HL-60/S4 (cell line): Measurements from ENCODE around the gene KIF23.
"Not testable (repeated sequence)": the region's sequence is repeated elsewhere in the genome, so short reads cannot be mapped to it uniquely, and the experiment has no call there.

ENCODE experiments used
- in situ Hi-C: fragments of 300-500 bp; cut with MboI; formaldehyde crosslinking; loops from 2 replicates; pipeline ENCODE4 v1.14.3; 2022; ENCODE audit warnings: low sequenced_read_pairs

KIF23 gene

GRCh38 chr15:69413822-69414700 lies at the start of gene KIF23:
Gene KIF23 (plus strand): TSS chr15:69414349. CDS start chr15:69414466, 117 bp downstream.
- in situ Hi-C loops: no loop called here

DNA sequence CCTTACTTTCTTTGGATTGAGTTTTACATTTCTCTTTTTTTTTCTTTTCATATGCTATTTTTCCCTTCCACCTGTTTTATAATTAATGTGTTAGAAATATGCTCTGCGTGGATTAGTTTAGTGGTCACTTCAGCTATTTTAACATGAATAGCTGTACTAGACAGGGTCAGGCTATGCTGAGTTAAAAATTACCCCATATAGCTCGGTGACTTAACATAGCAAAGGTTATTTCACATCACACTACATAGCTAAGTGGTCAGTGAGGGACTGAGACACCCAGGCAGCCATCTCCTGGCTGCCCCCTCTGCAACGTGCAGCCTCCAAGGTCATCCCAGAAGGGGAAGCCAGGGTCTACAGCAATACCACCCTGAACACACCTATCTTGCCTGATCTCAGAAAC lies 46.9 kb upstream of the KIF23 start:
- in situ Hi-C loops: no loop called here

DNA sequence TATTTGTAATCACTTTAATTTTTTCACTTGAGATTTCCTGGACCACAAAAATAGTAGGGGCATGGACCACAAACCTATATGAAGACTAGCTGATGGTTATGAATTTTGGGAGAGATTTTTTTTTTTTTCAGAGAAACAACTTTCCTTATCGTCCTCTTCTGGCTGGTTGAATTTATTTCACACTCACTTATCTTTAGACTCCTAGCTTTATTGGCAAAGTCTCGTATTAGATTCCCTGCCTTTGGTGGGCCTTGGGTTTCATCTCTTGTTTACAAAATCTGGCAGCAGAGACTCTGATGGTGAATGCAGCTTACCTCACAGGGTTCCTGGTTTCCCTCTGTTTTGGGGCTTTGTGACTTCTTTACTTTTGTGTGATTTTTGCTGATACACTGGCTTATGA lies 44.5 kb upstream of the KIF23 start:
- in situ Hi-C loops: no loop called here

DNA sequence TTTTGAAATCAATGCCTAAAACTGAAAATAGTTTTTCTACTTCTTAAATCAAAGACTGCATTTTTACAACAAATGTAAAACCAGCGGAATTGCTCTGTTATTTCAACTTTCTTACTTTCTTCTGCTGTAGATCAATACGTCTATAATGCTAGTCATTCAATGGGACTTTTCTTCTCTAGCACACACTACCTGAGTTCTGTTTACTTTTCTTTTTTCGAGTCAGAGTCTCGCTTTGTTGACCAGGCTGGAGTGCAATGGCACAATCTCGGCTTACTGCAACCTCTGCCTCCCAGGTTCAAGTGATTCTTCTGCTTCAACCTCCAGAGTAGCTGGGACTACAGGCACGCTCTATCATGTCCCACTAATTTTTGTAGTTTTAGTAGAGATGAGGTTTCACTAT lies 40.7 kb upstream of the KIF23 start:
- in situ Hi-C loops: no loop called here

- in situ Hi-C loops: no loop called here
Measured at GRCh38 chr15:69375151-69375790, 38.9 kb upstream of the KIF23 start.

- in situ Hi-C loops: no loop called here
Measured at GRCh38 chr15:69377216-69377970, 36.8 kb upstream of the KIF23 start.

DNA sequence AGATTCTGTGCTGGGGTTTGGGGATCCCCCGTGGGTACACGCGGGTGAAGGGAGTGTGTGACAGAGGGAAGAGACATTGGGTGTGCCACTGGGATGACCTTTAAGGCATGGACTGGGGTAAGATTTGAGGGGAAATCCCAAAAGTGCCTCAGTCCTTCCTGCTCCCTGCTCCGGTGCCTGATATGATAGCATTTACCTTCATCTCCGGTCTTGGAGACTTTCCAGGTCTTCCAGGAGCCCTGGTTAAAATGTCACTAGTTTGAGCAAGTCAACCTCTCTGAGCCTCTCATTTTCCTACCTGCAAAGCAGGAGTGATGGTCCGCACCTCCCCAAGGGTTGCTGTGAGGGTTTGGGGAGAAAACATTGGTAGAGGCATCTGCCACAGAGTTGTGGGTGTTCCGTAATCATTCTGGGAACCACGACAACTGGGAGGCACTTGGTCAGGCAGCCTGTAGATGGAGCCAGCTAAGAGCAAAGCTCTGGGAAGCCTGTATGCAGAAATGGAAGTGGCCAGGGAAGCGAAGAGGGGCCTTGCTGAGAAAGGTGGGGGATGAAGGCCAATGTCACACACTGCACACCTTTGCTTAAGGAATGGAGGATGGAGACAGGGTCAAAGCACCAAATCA lies 33.9 kb upstream of the KIF23 start:
- in situ Hi-C loops: no loop called here

DNA sequence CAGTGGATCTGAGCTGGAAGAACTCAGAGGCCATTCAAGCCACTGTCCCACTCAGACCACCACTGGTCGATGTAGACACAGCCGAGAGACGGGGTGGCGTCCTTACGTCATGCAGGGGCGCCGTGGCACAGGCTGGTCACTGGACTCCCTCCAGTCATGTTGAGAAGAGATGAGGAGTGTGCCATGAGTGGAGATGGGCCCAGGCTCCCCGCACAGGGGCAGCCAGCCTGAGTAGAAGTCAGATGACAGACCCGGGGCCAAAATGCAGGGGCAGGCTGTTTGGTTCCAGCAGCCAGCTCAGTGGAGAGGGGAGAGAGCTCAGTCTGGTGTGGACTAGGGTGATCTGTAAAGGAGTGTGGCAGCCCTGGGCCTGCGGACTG lies 33.4 kb upstream of the KIF23 start:
- in situ Hi-C loops: no loop called here

GRCh38 chr15:69382176-69382575 lies 32.0 kb upstream of the KIF23 start:
- in situ Hi-C loops: not testable (repeated sequence)

GRCh38 chr15:69384066-69384465 lies 30.1 kb upstream of the KIF23 start:
- in situ Hi-C loops: not testable (repeated sequence)

- in situ Hi-C loops: no loop called here
Measured at GRCh38 chr15:69384626-69385598, 29.2 kb upstream of the KIF23 start.

- in situ Hi-C loops: no loop called here
Measured at GRCh38 chr15:69385831-69386230, 28.3 kb upstream of the KIF23 start.

- in situ Hi-C loops: no loop called here
Measured at GRCh38 chr15:69386284-69386683, 27.9 kb upstream of the KIF23 start.

- in situ Hi-C loops: no loop called here
Measured at GRCh38 chr15:69388260-69388705, 25.9 kb upstream of the KIF23 start.

DNA sequence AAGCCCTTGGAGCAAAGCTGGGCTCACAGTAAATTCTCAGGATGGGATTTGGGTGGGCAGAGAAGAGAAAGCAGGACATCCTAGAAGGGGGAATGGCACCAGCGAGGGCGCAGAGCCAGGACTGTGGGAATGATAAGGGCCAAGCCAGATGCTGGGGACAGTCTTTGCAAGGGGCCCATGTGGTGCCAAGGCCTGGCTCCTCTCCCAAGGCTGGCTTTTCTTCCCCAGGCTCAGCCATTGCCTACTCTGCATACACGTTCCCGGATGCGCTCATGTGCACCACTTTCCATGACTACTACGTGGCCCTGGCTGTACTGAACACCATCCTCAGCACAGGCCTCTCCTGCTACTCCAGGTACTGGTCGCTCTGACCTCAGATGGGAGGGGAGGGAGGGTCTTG lies 24.7 kb upstream of the KIF23 start:
- in situ Hi-C loops: no loop called here

DNA sequence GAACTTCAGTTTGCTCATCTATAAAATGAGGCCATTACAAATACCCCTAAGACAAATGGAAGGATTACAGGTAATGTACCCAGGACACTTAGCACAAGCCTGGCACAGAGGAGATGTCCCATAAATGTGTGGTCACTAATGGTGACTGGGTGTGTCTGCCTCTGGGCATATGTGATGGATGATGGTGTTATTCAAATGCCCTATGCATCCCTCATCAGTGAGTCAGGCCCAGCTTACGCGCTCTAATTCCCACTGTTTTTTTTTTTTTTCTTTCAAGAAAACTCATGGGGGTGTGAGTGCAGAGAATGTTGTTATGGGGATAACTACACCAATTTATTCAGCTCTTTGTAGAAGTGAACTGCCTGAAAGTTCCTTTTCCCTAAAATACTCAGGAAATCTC lies 23.6 kb upstream of the KIF23 start:
- in situ Hi-C loops: no loop called here

GRCh38 chr15:69391046-69391757 lies 22.9 kb upstream of the KIF23 start:
- in situ Hi-C loops: no loop called here

GRCh38 chr15:69392352-69392751 lies 21.8 kb upstream of the KIF23 start:
- in situ Hi-C loops: no loop called here

GRCh38 chr15:69393831-69394491 lies 20.2 kb upstream of the KIF23 start:
- in situ Hi-C loops: no loop called here
